Brain microvascular endothelial cell (primary cell): ENCODE measurements around the gene CNTNAP2.

Source experiments
- DNase-seq: peaks from one replicate; pipeline ENCODE4 v3.0.0-alpha.2; 2020
- H3K27ac ChIP-seq: fragments of 250-450 bp; sonication (Bioruptor Pico); 2 replicates; pipeline ENCODE4 v1.5.1; 2020; ENCODE audit warnings: mild to moderate bottlenecking, moderate library complexity
- H3K27me3 ChIP-seq: fragments of 250-450 bp; sonication (Bioruptor Pico); replicated peaks from 2 replicates; pipeline ENCODE4 v1.5.1; 2020; ENCODE audit warnings: mild to moderate bottlenecking
- H3K36me3 ChIP-seq: fragments of 250-450 bp; sonication (Bioruptor Pico); replicated peaks from 2 replicates; pipeline ENCODE4 v1.5.1; 2020; ENCODE audit warnings: mild to moderate bottlenecking
- H3K4me3 ChIP-seq: 2 replicates; pipeline ENCODE4 v1.5.1; 2011; ENCODE audit warnings: low read depth, mild to moderate bottlenecking, control low read depth, low read length, moderate library complexity
- in situ Hi-C: cut with HindIII; loops from 2 replicates; pipeline ENCODE4 v1.10.0; 2017; ENCODE audit warnings: low sequenced_read_pairs, low pct_ligation_motif_present
- TF ChIP-seq, protein P1 (sequence below): IDR thresholded peaks from 2 replicates; pipeline ENCODE4 v1.5.1; 2011; ENCODE audit warnings: low read depth, mild to moderate bottlenecking, moderate library complexity, low read length, control low read depth, inconsistent platforms; ENCODE audit errors: missing control alignments

CNTNAP2 gene

GRCh38 chr7:146314962-146315361 is 198.4 kb downstream of the CNTNAP2 start:
- no peak for DNase-seq
- Histone ChIP-seq H3K27me3 (no peaks in the 10 kb centered on the region), H3K36me3 (no peaks in the 10 kb centered on the region), H3K27ac (no peak overlapping the region), H3K4me3 (no peak overlapping the region)
- TF ChIP-seq, protein P1, sequence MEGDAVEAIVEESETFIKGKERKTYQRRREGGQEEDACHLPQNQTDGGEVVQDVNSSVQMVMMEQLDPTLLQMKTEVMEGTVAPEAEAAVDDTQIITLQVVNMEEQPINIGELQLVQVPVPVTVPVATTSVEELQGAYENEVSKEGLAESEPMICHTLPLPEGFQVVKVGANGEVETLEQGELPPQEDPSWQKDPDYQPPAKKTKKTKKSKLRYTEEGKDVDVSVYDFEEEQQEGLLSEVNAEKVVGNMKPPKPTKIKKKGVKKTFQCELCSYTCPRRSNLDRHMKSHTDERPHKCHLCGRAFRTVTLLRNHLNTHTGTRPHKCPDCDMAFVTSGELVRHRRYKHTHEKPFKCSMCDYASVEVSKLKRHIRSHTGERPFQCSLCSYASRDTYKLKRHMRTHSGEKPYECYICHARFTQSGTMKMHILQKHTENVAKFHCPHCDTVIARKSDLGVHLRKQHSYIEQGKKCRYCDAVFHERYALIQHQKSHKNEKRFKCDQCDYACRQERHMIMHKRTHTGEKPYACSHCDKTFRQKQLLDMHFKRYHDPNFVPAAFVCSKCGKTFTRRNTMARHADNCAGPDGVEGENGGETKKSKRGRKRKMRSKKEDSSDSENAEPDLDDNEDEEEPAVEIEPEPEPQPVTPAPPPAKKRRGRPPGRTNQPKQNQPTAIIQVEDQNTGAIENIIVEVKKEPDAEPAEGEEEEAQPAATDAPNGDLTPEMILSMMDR: no peak
- in situ Hi-C loops: no loop called here

DNA sequence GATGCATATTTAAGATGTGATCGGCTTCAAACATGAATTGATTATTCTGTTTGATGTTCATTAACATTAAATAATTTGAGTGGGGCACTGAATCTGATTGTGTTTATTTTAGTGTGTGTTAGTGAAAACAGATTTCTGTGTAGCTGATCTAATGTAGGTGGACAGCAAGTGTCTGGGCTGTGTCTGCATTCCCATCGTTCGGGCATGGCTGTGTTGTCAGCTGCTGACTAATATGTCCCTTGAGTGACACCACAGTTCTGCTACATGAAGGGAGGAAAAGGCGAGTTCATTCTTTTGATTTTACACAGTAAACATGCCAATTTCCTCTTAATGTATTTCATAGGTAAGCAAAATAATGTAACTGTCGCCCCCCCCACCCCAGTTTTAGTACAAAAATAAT is 203.0 kb downstream of the CNTNAP2 start:
- in situ Hi-C loops: no loop called here
- TF ChIP-seq, protein P1: no peak
- DNase-seq: no peak
- Histone ChIP-seq H3K36me3 (no peaks in the 10 kb centered on the region), H3K27me3 (no peaks in the 10 kb centered on the region), H3K27ac (no peak overlapping the region), H3K4me3 (no peak overlapping the region)

DNA sequence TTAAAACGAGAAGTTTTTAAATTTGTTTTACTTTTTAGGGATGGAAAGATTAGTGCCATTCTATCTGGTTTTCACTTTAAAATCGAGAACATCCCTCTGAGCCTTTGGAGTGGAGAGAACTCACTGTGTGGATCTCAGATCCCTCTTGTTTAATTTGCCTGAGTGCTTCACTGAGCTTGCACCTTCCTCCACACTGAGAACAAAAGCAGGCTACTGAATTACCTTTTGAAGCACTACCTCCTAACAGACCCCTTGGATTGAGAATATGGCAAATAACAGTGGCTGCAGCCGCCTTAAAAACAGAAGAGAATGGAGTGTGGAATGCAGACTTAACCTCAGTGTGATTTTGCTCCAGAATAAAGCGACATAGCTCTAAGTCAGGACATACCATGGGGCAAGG is 204.7 kb downstream of the CNTNAP2 start:
- no peak for DNase-seq
- H3K27me3 ChIP-seq: no peaks in the 10 kb centered on the region
- TF ChIP-seq, protein P1: no peak
- H3K36me3 ChIP-seq: no peaks in the 10 kb centered on the region
- H3K27ac ChIP-seq: no peak overlapping the region
- in situ Hi-C loops: no loop called here
- H3K4me3 ChIP-seq: no peak overlapping the region

DNA sequence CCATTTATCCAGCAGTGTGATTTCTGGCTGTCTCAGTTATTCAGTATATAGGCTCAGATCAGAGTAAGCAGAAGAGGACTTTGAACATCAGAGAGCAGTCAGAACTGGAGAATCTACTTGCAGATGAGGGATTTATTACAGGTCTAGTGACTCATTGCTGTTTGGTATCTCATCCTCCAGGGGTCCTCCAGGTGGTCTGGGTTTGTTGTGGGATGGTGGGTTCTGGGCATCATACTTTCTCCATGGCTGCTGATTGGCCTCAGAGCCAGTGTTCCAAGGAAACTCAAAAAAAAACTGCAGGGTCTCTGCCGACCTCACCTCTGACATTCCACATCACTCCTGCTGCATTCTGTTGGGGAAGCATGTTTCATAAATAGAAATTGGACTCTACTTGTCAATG is 214.8 kb downstream of the CNTNAP2 start:
- Histone ChIP-seq H3K27me3 (no peaks in the 10 kb centered on the region), H3K4me3 (no peak overlapping the region), H3K27ac (no peak overlapping the region), H3K36me3 (no peaks in the 10 kb centered on the region)
- in situ Hi-C loops: no loop called here
- no peak for DNase-seq
- TF ChIP-seq, protein P1: no peak

GRCh38 chr7:146345251-146345650 is 228.7 kb downstream of the CNTNAP2 start:
- DNase-seq: no peak
- TF ChIP-seq, protein P1: no peak
- in situ Hi-C loops: no loop called here

DNA sequence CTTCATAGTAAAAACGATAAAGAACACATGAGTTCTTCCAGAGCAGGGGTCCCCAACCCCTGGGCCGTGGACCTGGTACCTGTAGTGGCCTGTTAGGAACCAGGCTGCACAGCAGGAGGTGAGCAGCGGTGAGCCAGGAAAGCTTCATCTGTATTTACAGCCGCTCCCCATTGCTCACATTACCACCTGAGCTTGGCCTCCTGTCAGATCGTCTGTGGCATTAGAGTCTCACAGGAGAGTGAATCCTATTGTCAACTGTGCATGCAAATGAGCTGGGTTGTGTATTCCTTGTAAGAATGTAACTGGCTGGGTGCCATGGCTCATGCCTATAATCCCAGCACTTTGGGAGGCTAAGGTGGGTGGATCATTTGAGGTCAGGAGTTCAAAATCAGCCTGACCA is 229.5 kb downstream of the CNTNAP2 start:
- TF ChIP-seq, protein P1: no peak
- in situ Hi-C loops: no loop called here

More at GRCh38 chr7:146345251-146345650, 228.7 kb downstream of the CNTNAP2 start:
- no peak overlapping the region for H3K27ac ChIP-seq
- H3K27me3 ChIP-seq: no peaks in the 10 kb centered on the region
- H3K36me3 ChIP-seq: no peaks in the 10 kb centered on the region
- H3K4me3 ChIP-seq: no peak overlapping the region

More for the DNA sequence above, 229.5 kb downstream of the CNTNAP2 start:
- Histone ChIP-seq H3K36me3 (no peaks in the 10 kb centered on the region), H3K27ac (no peak overlapping the region), H3K27me3 (no peaks in the 10 kb centered on the region), H3K4me3 (no peak overlapping the region)
- DNase-seq: no peak
